HG02623 (cell line): ENCODE measurements around the gene SLIT3.
"Not testable (repeated sequence)": the region's sequence is repeated elsewhere in the genome, so short reads cannot be mapped to it uniquely, and the experiment has no call there.

ENCODE experiments used
- ATAC-seq: cut with Tn5 transposase; IDR thresholded peaks from one replicate; pipeline ENCODE4 v1.9.1; 2021; ENCODE audit warnings: moderate library complexity; ENCODE audit not compliant: unreplicated experiment

SLIT3 gene

DNA sequence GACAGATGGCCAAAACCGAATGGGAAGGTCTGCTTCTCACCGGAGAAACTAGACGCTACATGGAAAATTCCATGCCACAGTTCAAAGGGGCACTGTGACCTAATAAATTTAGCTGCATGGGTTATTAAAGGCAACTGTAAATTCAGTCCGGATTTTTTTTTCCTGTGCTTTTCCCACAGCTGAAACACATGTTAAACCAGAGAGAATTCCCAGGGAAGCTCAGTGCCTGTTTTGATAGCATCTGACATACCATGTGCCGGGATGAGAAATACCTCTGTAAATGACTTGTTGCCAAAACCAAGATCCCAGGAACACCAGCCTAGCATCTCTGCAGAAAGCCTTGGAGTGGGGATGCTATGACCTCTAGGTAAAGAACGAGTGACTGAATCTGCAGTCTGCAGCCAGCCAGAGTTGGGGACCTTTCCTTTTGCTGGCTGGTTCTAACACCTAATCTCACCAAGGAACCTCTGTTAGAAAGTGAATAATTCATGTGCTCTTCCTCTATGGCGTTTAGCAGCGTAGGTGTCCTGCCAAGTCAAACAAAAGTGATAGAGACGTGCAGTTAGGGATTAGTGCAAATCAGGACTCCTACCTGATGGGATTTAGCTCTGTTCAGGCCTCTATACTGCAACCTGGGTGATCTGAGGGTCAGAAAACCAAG lies 77.9 kb downstream of the SLIT3 start:
- no peak for ATAC-seq

DNA sequence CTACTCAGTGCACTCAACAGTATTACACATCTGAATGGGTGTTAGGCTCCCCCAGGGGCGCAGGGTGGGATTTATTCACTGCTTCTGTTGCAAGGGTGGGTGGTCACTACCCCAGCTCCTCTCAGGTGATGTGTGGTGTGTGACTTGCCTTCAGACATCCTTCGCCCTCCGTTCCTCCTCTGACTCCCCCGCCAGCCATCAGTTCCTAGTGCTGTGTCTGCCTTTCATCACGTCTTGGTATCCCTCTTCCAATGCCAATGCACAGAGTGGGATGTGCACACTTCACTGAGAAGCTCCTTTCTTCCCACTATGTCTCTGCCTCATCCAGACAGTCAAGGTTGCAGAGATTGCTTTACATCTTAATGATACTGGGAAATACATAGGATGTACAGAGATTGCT lies 79.4 kb downstream of the SLIT3 start:
- ATAC-seq, result no peak

DNA sequence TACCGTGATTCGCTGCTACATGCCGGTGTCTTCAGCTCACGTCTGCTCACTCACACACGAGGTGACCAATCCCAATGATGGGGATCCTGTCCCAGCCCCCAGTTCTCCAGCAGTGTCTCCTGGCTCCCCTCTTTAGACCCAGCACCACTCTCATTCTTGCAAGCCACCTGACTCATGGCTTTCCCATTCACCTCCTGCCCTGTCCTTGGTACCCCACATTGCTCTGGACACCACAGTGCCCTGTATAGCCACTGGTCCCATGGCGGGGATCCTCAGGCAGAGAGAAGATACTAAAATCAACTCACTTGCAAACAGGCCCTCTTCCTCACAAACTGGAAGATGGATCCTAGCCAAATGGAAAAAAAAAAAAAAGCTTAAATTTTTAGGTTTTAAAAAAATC lies 81.0 kb downstream of the SLIT3 start:
- no peak for ATAC-seq

DNA sequence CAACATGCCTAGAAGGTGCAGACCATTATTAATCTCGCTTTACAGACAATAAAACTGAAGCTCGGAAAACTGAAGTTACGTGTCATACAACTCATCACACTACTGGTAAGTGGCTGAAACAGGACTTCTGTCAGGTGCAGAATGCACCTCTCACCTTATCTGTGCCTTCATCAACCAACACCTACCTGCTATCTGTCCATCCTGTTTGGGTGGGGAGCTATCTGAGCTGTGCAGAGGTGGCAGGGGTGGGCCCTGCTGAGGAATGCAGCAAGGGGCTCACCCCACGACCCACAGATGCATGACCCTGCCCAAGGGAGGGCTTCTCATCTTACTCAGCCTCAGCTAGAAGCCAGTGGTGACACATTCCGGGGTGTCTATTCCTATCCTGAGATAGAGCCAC lies 81.6 kb downstream of the SLIT3 start:
- ATAC-seq, result no peak

DNA sequence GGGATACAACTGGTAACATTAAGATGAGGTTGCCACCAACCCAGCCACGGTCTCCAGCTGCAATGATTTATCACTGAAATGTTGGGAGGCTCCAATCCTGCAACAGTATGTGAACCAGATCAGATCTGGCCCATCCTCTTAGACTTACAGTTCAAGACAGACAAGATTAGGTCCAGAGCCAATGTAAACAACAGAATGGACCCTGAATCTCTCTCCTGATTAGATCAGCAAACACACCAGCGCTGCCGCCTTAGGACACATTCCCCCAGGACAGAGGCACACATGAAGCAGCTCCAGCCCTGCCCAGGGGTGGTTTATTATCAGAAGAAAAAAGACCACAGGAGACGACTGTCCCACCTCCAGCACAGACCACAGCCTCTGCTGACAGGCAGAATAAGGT lies 82.1 kb downstream of the SLIT3 start:
- ATAC-seq, result no peak

DNA sequence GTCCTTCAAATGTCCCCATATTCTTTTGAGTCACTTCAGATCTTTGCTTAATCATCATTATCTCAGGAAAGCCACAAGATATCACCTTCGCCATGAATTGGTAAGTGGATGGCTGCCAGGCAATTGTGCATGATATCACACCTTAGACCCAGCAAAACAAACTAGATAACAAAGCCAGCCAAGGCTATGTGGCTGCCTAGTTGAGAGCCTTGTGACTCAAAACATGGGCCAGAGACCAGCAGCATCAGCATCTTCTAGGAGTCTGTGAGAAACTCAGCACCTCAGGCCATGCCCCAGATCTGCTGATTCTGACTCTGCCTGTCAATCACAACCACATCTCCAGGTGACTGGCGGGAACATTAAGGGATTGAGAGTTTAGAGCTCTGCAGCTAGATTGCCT lies 82.8 kb downstream of the SLIT3 start:
- ATAC-seq, result no peak

DNA sequence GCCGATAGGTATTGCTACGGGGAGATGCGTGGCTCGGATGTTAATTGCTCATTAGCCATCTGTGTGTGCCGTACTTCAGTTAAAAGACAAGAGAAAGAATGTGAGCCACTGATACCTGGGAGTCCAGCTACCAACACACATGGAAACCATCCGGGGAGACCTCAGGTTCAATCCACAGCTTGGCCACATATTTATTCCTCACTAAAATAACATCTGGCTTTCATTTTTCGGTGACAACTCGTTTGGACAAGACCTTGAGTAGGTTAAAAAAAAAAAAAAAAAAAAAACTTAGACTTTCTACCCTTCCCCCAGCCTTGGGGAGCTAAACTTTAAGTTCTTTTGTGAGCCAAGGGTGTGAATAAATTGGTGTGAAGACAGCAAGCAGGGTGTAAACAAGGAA lies 84.1 kb downstream of the SLIT3 start:
- ATAC-seq, result no peak

DNA sequence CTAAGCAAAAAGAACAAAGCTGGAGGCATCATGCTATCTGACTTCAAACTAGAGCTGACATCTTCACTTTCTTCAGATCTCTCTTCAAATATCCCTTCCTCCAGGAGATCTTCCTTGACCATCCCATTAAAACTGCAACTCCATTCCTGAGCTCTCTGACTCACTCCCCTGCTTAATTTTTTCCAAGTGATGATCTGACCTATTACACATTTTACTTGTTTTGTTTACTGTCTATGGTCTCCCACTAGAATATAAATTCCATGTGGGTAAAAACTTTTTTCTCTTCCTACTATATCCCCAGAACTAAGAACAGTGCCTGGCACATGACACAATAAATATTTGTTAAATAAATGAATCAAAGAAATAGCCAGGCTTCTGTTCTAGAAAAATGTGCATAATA lies 87.5 kb downstream of the SLIT3 start:
- no peak for ATAC-seq

DNA sequence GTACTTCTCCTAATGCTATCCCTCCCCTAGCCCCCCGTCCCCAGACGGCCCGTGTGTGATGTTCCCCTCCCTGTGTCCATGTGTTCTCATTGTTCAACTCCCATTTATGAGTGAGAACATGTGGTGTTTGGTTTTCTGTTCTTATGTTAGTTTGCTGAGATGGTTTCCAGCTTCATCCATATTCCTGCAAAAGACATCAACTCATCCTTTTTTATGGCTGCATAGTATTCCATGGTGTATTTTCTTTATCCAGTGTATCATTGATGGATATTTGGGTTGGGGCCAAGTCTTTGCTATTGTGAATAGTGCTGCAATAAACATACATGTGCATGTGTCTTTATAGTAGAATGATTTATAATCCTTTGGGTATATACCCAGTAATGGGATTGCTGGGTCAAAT lies 89.2 kb downstream of the SLIT3 start:
- ATAC-seq, result not testable (repeated sequence)

DNA sequence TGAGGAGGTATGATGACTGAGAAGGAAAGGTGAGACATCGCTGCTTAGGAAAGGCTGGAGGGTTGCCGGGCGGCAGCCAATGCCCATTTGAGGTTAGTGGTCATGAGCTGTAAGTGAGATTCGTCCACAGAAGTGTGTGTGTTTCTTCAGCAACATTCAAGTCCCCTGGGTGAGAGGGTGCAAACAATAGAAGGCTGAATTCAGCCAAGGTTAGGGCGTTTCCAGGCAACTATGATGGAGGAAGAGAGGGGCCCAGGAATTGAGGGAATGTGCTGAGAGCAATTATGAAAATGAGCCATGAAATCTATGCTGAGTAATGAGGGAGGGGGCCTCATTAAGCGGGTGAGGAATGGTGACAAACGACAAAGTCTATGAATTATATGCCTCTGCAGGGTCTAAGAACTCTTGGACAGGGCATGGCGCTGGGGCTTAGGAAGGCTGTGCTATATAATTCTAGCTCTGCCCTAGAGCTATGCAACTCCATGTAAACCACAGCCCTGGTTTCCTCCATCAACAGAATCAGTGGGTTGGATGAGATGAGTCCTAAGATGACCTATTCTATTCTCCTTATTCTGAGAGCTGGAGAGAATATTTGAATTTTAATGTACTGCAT lies 96.0 kb downstream of the SLIT3 start:
- no peak for ATAC-seq

DNA sequence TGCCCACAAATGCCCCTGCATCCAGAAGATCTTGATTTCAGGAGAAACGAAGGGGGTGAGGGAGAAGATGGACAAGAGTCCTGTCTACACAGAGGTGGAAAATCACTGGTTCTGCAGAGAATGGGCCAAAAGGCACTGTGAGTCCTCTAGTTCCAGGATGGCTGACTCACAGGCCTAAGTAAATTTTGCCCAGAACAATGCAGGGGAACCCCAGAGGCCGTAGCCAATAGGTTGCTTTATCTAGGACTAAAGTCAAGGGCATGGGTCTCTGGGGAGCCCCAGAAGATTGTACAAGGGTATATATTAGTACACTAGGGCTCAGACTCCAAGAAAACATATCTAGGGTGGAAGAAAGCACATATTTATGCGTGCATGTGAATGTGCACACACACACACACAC lies 98.0 kb downstream of the SLIT3 start:
- ATAC-seq, result no peak

DNA sequence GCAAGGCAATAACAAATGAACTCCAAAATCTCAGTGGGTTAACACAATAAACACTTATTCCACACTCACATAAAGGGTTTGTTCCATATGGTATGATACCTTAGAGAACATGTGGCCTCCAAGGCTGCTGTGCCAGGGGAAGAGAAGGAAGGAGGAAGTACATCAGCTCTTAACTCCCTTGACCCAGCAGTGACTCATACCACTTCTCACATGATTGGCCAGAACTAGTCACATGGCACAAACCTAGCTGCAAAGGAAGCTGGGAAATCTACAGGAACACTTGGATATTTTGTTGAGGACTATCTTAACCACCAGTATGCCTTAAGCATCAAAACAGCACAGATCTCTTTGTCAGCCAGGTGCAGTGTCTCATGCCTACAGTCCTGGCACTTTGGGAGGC lies 99.3 kb downstream of the SLIT3 start:
- ATAC-seq, result no peak

DNA sequence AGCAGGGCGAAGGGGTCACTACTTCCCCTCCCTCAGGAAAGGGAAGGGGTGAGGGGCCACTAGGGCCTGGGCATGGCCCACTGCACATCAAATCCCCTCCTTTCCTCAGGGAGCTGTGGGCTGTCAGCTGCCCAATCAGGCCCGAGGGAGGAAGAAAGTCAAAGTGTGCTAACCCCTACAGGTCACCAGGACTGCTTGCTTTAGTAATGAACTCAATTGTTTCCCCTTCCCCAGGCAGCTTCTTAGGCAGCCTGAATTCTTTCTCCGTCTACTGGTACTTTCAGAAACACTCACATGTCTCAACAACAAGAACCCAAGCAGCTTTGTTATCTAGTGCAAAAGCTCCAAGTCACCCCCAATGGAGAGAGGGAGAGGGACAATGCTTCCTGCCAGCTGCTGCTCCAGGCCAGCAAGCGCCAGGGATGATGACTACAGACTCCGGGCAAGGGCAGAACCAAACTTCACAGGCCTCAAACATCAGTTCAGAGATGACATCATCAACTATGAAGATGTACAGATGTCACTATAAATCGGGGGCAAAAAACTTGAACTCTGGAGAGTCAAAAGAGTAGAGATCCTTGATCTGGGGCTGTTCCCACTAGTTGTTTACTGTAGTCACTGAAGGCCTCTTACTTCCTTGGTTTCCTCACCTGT lies 100.7 kb downstream of the SLIT3 start:
- ATAC-seq, result no peak

DNA sequence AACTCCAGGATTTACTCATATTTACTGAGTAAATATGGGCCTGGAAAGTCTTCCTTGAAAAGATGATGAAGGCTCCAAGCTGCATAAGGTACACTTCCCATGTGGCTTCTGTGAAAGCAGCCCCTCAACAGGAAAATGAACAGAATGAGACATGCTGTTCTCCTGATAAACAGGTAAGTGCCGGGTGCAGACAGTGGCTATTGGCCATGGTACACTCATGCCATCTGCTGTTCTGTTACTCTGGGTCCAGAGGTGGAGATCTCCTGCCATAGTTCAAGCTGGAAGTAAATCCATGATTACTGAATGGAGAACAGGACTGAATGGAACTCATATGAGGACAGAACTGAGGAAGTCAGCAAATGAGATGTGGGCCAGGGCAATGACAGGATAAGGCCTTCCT lies 103.6 kb downstream of the SLIT3 start:
- no peak for ATAC-seq

DNA sequence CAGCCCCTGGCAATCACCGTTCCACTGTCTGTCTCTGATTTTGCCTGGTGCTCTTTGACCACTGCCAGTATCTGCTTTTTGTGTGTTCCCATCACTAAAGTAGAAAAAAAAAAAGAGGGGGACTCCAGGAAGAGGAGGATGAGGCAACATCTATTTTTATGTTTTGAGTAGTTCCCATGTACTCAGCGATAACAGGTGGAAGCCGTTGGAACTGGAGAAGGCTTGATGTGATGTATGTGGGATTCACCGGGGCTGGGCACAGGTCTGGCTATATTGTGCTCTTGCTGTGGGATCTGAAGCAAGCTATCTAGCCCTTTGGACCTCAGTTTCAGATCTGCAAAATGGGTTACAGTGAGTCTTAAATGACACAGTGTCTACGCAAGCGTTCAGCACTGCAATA lies 104.9 kb downstream of the SLIT3 start:
- no peak for ATAC-seq

DNA sequence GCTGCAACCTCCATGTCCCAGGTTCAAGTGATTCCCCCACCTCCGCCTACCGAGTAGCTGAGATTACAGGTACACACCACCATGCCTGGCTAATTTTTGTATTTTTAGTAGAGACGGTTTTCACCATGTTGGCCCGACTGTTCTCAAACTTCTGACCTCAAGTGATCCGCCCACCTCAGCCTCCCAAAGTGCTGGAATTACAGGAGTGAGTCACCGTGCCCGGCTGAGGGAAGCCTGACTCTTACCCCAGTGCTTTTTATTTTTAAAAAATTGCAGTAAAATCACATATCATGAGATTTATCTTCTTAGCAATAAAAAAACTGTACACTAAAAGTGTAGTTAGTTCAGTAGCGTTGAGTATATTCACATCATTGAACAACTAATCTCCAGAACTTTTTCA lies 105.3 kb downstream of the SLIT3 start:
- no peak for ATAC-seq

DNA sequence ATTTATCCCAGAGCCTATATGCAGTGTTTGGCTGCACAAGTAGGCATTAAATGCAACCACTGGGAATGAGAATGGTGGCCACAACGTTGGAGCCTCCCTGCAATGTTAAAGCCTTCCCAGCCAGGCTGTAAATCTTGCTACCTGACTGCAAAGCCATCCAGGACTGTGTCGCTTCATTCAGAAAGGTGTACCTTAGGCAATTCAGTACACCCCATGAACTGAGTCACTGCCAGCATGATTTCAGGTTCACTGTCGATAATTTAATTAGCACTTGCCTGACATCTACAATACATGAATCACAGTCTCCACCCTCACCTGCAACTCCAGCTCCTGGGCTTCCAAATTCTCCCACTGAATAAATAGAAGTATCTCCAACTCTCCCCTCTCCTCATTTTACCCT lies 108.4 kb downstream of the SLIT3 start:
- ATAC-seq, result no peak

DNA sequence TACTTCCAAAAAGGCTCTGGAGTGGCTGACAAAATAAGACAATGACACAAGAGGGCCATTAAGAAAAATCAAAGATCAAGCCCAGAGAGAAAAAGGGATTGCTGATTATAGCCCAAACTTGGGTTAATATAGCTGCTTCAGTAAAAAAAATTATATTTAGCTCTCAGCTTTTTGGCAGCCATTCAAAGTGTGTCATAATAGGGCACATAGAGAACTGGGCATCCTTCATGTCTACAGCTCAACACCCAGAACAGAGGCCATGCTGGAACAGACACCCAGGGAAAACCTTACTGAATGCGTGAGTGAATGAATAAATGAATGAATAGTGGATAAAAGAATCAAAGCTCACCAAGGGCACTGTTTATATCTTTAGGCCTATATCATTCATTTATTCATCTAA lies 110.1 kb downstream of the SLIT3 start:
- ATAC-seq, result no peak

DNA sequence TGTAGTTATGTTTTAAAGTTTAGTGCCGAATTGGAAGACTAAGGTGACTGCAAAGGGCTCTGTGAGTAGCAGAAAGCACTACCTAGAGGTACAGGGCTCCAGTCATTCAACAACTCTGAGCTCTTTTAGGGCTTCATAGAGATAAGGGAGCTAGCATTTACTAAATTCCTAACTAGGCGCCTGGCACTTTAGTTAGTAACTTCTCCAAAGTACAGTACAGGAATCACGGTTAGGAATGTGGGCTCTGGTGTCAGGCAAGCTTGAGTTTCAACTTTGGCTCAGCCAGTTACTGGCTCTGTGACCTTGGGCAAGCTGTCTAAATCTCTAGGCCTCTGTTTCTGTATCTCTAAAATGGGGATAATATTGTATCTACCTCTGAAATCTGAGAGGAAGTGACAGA lies 115.3 kb downstream of the SLIT3 start:
- ATAC-seq, result no peak

DNA sequence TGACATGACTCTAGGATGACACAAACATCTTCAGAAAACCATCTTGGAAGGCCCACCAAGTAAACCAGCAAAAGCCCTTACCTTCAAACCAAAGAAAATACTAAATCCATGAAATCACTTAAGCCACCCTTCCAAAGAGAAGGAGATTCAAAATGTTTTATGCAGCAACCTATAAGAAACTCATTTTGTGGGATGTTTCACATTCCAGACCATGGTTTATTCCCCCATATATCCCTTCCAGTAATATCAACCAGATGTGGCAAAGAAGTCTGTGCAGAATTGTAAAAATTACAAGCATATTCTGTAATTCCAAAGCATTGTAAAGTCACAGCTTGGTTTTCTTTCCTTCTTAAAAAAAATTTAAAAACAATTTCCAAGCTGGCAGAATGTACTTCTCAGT lies 117.4 kb downstream of the SLIT3 start:
- no peak for ATAC-seq

DNA sequence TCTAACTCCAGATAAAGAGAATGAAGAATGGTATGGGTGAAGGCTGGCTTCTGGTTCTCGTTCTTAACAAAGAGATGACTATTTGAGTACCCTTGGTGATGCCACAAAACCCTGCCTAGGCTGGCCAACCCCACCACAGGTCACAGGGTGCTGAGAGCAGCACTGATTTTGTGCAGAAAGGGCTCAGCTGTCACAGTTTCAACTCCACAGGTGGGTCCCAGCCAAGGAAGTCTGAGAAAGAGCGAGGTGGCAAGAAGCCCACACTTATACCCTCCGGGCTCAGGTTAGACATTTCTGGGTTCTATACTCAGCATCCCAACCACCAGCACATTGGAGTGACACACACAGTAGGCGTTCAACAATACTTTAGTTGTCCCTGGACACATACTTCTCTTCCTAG lies 118.1 kb downstream of the SLIT3 start:
- ATAC-seq, result no peak

DNA sequence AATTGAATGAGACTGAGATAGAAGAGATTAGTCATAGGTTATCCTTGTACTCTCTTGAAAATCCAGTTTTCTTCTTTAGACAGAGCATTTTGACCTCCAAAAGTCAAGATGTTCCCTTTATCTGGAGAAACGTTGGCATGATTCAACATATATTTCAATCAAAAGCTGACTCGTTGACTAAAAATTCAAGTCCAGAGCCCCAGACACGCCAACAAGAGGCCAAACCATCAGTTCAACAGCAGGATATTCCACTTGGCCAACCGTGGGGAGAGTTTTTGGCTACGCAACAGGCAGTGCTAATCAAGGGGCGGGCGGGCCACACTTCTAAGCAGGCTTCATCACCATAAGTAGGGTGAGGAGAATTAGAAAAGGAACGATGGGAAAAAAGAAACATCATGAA lies 119.1 kb downstream of the SLIT3 start:
- no peak for ATAC-seq

DNA sequence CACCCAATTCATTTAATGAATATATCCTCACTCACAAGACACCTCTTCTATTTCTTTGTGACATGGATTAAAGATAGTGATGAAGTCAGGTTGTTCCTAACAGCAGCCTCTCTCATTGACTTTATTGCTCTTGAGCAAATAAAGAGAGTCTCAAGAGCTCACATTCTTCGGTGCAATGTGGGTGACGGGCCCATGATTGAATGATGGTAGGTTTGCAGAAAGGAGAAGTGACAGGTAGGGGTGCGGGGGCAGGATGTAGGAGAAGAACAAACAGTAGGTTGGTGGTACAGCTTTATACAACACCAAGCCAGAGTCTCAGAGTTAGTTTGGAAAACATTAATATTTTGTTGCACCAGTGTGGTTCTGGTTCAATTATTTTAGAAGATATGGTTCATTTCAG lies 122.2 kb downstream of the SLIT3 start:
- ATAC-seq, result no peak
